ENCODE results near the gene RNF34.

The RNF34 gene

DNA sequence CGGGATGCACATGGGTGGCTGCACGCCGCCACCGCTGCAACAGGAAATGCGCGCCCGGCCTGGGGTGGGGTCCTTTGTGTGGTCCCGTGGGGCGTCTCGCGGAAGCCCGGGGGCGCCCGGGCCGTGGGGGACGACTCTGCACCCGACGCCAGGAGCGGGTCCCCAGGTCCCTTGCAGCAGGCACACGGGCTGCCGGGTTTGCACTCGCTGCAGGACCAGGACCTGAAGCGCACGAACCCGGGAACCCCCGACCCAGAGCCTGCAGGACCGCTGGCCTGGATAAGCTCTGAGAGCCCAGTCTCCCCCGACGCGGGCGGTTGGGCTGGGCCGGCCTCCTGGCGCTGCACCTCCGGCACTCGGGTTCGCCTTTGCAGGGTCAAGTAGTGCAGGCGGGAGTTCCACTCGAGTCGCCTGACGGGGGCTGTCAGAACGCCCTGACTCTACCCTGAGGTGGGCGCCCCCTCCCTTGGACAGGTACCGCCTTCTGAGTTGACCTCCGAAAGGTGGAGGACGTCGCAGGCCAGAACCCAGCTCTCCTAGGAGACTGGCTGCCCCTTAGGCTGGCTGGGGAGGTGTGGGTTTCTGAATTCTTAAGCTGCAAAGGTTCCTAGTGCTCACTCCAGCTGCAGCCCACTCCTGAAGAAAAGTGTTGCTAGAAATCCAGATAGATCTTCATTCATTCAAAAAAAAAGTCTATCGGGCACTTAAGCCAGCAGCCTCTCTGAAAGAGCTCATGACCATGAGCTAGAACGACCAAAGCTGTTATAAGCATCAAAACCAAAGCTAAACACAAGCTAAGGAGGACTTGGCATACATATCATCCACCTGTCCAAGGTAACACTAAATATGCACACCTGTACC is 68.0 kb downstream of the RNF34 start:
- DNase-seq = peak; percentile 83

DNA sequence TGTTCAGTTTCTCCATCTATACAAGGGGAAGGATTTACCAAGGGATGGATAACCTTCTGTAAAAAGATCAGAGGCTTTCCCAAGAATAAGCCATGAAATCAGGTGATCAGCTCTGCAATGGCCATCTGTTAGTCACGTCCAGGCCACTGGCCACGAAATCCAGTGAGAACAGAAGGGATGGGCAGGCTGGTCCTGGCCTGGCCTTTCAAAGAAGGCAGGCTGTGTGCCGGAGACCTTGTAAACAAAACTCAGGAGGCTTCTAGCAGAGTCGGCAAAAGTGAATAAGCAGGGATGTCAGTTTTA is 68.5 kb downstream of the RNF34 start:
- peak; percentile 56 for DNase-seq

DNA sequence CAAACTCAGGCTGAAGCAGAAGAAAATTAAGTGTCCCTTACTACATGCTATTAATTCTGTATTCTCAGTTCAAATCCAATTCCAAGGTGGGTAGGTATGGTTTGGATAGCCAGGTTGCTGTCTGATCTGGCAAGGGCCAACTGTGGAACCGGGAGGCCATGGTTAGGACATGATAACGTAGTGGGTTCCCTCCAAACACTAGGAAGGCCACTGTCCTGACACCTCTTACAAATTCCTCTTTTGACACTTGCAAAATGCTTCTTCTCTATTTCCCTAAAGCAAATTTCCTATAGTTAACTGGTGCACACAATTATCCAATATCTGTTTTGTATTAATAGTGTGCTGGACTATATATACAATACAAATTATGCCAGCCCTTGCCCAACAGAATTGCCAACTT is 70.8 kb downstream of the RNF34 start:
- no peak for DNase-seq

DNA sequence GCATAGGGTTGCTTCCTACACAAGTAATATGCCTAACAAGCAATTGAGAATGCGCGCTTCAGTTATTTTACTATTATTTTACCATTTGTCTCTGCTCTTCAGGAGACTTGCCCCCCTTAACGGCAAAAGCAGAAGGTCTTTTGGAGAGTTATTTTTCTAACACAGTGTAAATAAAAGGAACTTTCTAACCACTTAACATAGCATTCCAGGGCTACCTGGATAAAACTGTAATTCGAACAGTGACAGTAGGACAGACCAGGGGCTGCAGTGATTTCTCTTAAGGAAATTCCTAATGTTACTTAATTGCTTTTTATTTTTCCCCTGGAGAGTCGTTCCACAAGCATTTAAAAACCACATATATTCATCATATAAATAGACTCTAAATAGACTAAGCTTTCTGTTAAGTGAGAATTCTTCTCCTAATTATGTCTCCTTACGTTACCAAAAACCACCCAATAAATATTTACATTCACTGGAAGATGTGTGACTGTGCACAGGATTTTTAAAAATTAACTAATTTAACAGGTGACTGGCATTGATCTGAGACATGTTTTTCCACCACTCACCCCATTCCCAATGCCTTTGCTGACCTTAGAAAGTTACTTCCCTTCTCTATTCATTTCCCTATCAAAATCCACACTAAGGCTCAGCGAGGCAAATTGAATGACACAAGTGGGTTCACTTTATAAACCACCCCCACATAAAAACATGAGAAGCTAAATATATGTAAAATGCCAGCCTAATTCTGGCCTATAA is 72.4 kb downstream of the RNF34 start:
- DNase-seq = no peak

Measured in eye (tissue), 1 donor.